NB4 (cell line): ENCODE measurements around the gene EIF2D.

Source experiments
- CTCF ChIP-seq: IDR thresholded peaks from one replicate; pipeline ENCODE4 v1.5.1; 2012; ENCODE audit warnings: low read depth, low read length
- POLR2A ChIP-seq: IDR thresholded peaks from 2 replicates; pipeline ENCODE4 v1.6.1; 2011; ENCODE audit warnings: mild to moderate bottlenecking; ENCODE audit not compliant: insufficient read length; ENCODE audit errors: extremely low read depth

GRCh38 chr1:206593351-206593925 is 18.8 kb downstream of the EIF2D start:
- TF ChIP-seq CTCF (no peak), POLR2A (no peak)
